GDM1 (cell line): ENCODE results near the gene GPER1.

Experiments
- DNase-seq: peaks from one replicate; lab custom pipeline; 2025; lab: John Stamatoyannopoulos, UW

The GPER1 gene

DNA sequence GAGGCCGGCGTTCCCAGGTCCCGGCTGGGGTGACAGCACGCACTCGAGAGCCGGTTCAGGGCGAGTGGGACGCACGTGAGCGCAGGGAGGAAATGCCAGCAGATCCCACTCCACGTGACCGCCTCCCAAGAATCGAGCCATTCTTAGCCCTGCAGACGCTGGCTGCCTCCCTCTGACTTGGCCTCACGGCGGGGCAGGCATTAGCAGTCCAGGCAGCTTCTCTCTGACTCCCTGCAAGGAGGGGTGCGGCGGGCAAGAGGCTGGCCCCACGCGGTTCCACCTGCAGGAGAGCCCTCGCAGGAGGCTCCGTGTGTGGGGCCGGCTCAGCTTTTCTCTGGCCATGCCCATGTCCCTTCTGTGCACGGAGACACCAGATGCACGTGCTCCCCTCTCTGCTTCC lies 33.5 kb upstream of the GPER1 start:
- no peak for DNase-seq

DNA sequence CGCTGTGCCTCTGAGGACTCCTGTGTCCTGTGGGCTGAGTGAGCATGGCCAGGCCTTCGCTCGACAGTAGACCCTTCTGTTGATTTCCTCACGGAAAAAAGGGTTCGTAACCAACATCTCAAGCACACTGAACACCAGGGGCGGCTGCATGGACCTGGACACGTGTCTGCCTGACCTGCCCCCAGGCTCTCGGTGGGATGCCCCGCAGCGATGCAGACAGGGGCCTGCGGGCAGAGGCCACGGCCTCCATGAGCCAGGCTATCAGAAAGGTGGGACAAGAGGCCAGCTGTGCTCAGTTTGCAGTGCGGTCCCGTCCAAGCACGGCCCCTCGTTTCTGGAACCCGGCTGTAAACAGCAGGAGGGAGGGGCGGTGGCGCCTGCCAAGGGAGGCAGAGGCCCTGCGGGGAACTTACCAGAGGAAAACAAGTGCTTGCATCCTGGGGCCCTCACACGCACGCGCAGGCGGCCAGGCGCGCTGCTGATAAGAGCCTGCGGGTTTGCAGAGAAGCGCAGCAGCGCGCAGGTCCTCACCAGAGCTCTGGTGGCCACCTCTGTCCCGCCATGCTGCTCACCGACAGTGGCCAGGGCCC lies 33.0 kb upstream of the GPER1 start:
- DNase-seq: no peak

DNA sequence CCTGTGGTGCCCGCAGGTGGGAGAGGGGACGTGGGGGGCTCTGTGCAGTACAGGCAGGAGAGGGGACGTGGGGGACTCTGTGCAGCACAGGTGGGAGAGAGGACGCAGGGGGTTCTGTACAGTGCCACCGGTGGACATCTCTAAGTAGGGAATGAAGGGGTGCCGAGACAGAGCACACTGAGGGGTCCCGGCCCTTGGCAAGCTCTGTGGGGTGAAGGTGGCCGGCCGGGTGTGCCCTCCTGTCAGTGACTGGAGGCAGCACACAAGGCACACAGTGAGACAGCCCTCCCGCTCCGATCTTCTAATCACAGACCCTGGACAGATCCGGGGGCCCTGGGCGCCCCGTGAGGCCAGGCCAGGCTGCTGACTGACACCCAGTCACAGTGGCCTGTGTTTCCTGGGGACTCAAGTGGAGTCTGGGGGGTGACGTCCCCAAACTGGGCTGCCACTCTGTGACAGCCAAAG lies 32.4 kb upstream of the GPER1 start:
- no peak for DNase-seq

DNA sequence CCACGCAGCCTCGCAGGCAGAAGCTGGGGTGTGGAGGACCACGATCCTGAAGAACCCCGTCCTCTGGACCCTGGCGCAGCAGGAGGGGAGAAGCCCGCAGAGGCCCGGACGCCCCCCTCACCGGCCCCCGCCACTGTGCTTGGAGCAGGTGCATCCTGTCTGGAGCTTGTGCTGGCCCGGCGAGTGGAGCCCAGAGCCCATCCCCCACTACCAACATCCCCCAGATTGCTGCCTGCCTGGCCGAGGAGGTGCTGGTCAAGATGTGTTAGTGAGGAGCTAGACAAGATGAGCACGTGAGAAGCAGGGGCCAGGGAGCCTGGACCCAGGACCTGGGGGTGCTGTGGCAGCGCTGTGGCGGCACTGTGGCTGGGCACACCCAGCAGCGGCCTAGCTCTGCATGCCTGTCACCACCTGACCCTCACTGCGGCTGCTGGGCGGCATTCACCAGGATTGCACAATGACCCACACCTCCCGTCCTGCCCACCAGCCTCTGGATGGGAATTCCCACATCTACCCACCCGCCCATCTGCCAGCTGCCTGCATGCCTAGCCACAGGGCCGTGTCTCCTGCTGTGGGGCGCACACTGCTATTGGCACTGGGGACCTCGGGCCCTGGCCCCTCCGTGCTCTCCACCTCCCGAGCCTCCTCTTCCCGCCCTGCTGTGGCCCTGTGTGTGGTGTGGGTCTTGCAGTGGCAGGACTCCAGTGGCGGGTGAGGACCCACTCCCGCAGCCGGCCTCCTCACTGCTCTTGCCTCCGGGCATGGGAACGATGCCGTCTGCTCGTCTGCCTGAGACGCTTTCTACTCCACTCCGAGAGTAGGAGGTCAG lies 31.7 kb upstream of the GPER1 start:
- DNase-seq: no peak

DNA sequence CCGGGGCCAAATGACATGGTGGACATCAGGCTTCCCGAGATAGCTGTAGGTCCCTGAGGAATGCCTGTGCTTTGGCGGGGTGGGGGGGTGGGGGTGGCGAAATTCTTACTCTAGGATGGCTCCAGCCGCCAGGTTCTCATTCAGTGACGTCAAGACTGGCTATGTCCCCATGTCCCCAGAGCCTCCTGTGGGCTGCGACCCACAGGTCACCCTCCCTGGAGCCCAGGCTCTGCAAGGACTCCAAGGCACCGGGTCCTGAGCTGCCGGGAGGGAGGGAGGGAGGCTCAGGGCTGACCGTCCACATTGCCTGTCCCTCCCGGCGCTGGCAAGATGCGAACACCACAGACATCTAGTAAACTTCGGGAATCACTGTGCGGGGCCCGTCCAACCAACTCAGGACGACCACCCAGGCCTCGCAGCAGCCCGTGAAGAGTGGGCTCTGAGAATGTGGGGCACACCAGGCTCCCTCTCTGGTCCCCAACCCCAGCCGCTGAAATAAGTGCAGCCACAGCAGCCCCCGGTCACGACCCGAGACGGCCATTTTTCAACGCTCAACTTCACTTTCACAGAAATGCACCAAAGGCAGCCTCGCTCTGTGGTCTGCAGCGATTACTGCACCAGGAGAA lies 31.0 kb upstream of the GPER1 start:
- DNase-seq: no peak

DNA sequence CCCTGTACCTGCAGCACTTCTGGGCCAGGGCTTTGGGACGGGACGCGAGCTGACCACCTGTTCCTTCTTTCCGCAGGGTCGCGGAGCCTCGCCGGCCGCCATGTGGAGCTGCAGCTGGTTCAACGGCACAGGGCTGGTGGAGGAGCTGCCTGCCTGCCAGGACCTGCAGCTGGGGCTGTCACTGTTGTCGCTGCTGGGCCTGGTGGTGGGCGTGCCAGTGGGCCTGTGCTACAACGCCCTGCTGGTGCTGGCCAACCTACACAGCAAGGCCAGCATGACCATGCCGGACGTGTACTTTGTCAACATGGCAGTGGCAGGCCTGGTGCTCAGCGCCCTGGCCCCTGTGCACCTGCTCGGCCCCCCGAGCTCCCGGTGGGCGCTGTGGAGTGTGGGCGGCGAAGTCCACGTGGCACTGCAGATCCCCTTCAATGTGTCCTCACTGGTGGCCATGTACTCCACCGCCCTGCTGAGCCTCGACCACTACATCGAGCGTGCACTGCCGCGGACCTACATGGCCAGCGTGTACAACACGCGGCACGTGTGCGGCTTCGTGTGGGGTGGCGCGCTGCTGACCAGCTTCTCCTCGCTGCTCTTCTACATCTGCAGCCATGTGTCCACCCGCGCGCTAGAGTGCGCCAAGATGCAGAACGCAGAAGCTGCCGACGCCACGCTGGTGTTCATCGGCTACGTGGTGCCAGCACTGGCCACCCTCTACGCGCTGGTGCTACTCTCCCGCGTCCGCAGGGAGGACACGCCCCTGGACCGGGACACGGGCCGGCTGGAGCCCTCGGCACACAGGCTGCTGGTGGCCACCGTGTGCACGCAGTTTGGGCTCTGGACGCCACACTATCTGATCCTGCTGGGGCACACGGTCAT lies 30.3 kb upstream of the GPER1 start:
- no peak for DNase-seq

DNA sequence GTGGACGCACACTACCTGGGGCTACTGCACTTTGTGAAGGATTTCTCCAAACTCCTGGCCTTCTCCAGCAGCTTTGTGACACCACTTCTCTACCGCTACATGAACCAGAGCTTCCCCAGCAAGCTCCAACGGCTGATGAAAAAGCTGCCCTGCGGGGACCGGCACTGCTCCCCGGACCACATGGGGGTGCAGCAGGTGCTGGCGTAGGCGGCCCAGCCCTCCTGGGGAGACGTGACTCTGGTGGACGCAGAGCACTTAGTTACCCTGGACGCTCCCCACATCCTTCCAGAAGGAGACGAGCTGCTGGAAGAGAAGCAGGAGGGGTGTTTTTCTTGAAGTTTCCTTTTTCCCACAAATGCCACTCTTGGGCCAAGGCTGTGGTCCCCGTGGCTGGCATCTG lies 29.6 kb upstream of the GPER1 start:
- no peak for DNase-seq

DNA sequence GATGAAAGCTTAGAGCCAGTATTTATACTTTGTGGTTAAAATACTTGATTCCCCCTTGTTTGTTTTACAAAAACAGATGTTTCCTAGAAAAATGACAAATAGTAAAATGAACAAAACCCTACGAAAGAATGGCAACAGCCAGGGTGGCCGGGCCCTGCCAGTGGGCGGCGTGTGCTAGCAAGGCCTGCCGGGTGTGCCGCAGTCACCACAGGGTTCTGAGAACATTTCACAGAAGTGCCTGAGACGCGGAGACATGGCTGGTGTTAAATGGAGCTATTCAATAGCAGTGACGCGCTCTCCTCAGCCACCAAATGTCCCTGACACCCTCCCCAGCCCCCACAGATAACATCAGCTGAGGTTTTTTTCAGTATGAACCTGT lies 29.1 kb upstream of the GPER1 start:
- no peak for DNase-seq

DNA sequence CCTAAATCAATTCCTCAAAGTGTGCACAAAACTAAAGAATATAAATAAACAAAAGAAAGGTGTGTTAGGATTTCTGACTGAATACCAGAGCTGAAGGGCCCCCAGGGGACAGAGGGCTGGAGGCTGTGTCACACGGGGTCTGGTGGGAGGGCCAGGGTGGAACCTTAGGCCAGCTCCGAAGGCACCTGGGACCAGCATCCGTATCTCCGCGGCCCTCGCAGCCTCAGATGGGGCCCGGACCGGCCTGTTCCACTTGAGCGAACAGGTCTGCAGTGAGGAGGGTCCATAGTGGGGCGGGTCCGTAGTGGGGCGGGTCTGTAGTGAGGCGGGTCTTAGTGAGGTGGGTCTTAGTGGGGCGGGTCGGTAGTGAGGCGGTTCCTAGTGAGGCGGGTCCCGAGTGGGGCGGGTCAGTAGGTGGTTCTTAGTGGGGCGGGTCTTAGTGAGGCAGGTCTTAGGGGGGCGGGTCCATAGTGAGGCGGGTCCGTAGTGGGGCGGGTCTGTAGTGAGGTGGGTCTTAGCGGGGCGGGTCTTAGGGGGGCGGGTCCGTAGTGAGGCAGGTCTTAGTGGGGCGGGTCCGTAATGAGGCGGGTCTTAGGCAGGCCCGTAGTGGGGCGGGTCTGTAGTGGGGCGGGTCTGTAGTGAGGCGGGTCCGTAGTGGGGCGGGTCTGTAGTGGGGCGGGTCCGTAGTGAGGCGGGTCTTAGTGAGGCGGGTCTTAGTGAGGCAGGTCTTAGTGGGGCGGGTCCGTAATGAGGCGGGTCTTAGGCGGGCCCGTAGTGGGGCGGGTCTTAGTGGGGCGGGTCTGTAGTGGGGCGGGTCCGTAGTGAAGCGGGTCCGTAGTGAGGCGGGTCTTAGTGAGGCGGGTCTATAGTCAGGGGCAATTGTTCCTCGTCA lies 28.5 kb upstream of the GPER1 start:
- no peak for DNase-seq

DNA sequence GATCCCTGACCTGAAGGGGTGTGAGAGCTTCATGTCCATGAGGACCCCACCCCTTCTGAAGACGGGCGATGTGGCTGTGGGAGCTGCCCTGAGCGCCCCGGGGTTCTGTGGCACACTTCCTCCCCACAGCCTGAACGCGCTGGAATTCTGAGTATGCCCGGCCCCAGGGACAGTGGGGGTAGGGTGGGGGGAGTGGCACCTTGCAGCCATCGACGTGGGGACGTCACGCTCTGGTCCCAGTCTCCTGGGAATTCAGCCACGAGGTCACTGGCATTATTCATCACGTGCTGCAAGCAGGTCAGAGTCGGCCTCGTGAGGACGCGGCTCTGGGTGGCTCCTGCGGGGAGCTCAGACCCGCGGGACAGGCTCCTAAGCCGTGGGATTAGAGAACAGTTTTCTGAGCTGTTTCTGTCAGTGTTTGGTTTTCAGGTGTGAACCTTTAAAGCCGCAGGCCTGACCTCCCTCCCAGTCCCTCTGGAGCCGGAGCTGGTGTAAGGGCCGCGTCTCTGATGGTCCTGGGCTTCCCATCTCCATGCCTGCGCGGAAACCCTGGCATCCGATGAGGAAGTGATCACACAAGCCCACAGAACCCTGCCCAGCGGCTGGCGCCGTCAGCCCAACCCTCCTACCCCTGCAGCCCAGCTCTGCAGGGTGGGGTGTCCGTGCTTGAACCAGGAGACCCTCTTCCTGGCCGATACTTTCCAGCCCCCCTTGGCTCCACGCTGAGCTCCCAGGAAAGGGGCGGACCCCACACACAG lies 27.4 kb upstream of the GPER1 start:
- DNase-seq: no peak

DNA sequence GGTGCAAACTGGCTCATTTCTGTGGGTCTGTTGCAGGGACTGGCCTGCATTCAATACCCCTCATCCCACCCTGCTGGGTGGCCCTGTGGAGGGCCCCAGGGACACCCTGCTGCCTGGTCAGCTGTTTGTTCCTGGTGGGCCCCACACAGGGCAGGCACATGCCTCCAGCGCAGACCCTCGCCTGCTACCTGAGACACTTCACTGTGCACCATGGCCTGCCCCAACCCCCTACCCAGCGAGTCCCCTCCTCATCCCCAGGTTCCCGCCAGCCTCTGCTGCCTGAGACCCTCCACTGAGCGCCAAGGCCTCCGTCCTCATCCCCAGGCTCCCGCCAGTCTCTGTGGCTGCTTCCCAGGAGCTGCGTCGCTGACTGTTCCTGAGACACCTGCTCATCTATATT lies 26.7 kb upstream of the GPER1 start:
- DNase-seq: no peak

DNA sequence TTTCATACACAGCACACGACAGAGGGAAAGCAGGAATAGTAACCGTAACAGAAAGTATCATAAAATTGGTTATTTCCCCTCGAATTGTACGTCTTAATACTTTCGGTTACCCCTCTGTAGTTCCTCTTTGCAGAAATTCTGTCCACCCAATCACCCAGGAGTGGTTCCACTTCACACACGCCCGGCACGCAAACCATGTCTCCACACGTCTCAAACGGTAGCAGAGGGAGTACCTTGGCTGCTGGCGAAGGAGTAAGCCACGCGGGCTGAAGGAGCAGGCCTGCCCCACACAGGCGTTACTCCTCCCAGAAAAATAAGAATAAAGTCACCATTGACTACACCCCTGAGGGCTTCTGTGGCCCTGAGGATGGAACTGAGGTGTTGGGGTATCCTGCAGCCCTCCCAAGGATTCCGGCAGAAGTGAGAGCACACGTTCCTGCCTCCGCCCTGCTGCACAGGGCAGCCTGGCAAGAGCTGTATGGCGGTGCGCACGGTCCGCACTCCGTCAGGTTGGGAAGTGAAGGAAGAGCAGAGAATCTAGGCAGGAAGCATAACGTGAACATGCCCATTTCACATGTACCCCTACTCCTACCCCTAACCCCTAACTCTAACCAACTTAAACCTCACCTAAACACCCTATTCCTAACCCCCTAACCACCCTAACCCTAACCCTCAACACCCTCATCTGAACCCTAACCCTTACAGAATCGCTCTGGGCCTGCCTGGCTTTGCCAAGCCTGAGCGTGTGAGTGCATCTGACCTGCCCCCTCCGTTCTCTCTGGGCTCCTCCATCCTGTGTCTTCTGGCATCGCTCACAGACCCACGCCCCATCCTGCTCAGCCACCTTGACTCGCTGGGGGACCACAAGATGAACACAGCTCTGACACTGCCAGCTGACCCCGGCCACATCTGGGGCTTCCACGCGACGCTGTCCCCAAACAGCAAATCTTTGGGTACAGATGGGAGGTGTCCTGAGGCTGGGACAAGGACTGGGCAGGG lies 25.3 kb upstream of the GPER1 start:
- no peak for DNase-seq

DNA sequence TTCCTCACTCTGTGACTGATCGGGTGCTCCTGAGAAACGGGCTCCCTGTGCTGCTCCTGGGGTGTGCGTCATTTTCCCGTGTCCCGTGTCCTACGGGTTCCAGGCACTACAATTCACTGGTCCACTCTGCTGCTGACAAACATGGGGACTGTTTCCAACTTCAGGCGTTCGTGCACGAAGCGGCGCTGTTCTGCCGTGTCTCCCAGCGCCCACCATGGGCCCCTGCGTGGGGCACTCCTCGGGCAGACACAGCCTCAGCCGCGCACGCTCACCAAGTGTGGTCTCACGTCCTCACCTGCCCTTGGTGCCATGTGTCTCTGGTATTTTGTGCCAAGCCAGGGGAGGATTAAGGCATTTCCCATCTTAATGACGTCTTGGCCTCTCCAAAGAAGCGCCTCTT lies 24.6 kb upstream of the GPER1 start:
- DNase-seq: no peak

DNA sequence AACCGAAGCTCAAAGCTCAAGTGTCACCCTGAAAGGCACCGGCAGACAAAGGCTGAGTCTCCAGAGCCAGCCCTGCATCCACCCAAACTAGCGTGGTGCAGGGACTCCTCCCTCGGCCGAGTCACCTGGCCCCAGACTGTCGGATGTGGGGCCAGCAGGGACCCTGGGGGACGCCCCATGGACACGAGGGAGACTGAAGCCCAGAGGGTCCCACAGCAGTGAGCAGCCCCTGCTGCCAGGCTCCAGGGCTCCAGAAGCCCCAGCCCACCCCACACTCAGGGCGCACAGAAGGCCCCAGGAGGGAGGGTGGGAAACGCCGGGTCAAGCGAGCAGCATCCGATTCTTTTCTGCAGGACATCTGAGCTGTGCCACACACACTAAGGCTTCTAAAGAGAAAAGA lies 23.3 kb upstream of the GPER1 start:
- no peak for DNase-seq

DNA sequence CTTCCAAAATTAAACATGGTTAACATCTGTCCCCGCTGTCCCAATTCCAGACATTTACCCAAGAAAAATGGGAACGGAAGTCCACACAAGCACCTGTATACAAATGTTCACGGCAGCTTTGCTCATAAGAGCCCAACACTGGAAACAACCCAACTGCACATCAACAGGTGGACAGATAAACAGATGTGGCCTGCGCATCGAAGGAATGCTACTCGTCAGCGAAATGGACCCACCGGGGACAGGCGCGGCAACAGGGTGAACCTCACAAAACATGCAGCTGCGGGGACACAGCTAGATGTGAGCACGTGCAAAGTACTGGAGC lies 22.7 kb upstream of the GPER1 start:
- no peak for DNase-seq

DNA sequence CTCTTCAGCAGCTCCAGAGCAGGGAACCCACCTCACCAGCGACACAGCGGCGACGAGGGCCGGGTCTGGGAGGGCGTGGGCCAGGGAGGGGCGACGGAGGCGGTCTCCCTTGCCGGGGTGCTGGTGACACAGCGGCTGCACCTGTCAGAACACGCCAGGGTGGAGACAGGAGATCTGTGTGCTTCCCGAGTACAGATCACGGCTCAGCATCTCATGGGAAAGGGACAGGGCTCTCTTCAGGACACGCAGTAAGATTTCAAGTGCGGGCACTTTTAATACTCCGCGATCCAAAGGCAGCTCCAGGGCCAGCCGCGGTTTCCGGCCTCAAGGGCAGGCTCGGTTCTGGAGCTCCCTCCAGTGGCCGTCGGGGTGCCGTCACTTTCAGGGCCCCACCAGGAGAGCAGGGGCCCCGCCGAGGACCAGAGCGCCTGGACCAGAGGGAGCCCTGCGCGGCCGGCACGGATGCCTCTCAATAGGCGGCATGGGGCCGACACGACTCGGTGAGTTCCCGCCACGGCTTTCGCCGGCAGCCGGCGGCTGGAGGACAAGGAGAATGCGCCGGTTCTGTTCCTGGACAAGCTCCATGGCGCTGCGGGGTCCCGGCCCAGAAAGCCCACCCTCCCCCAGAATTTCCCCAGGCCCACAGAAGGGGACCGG lies 22.2 kb upstream of the GPER1 start:
- DNase-seq: peak; percentile 39

DNA sequence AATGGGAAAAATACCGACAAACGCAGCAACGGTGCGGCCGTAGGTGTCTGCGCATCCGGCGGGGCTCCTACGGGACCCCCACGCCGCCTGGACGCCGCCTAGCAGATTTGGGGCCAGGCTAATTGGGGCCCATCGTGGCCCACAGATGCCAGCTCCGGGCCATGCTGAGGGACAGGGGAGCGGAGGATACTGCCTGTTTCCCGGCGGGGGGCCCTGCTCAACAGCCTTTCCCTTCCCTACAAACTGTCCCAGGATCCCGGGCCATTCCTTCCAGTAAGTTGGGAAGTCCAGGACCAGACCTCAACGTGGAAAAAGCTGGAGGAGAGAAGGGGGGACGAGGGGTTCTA lies 21.7 kb upstream of the GPER1 start:
- no peak for DNase-seq

DNA sequence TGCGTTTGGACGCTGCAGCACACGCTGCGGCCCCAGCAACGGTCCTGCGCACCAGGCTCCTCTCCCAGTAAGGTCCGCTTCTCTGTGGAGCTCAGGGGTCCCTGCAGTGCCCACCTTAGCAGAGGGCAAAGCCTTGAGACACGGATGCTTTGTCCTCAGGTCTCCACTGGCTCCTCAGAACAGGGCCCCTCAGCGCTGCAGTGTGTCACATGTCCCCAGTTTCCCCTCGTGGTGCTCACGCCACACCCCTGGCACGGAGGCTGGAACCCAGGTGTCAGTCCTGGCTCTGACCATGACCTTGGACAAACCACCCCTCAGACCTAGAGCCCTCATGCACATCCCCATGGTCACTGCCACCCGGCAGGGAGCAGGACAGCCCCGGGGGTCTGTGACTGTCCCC lies 19.9 kb upstream of the GPER1 start:
- no peak for DNase-seq

DNA sequence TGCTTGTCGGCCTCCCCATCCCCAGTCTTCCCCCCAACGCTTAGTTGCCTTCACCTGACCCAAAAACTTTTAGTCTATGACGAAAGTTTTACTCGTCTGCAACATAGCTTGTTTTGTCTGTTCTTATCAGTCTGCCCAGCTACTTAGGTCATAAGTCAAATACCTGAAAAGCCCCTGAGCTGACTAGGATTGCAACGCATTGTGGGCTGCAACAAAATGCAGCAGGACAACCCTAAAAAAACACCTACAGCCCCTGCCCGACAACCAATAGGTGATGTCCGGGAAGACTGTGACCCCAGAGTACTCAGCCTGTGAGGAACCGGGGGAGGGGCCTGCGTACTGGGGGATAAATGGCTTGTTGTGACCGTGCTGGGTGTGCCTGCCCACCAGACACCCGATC lies 19.3 kb upstream of the GPER1 start:
- no peak for DNase-seq
